ENCODE measurements around the gene GLG1.
"Not testable (repeated sequence)": the region's sequence is repeated elsewhere in the genome, so short reads cannot be mapped to it uniquely, and the experiment has no call there.

GLG1 gene

DNA sequence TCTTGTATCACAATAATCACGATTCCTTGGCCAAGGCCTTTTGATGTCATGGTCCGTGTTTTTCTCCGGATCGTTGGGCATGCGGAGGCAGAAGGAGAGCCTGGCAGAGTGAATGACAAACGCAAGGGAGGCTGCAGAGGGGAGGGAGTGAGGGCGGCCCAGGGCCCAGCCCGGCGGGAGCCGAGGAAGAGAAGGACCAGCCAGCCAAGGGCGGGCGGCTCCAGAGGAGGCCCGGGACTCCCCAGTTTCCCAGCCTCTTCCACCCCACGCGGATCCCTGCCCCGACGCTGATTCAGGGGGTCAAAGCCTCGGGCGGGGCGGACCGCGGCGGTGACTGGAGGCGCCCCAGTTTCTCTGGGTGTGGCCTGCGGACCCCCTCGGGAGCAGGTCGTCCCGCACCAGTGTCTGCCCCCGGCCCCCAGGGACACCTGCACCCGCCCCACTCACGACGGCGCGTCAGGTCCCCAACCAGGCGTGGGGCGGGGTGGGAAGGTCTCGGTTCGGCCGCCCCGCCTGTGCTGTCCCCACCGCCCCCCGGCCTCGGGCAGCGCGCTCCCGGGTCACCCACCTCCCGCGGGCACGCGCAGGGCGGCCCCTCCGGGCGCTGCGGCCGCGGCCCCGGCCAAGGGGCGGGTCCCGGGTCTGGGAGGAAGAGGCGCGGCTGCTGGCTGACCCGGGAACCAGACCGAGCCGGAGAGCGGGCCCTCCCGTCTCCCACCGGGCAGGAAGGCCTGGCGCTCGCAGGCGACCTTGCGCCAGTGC lies 200.1 kb downstream of the GLG1 start:
- not testable (repeated sequence) for H3K36me3 Mint-ChIP-seq (ENCODE audit: low read depth); H3K9me3 Mint-ChIP-seq; H3K4me1 Mint-ChIP-seq (ENCODE audit: low read depth); H3K27ac Mint-ChIP-seq; H3K4me3 Mint-ChIP-seq; H3K27me3 Mint-ChIP-seq (ENCODE audit: low read depth)

DNA sequence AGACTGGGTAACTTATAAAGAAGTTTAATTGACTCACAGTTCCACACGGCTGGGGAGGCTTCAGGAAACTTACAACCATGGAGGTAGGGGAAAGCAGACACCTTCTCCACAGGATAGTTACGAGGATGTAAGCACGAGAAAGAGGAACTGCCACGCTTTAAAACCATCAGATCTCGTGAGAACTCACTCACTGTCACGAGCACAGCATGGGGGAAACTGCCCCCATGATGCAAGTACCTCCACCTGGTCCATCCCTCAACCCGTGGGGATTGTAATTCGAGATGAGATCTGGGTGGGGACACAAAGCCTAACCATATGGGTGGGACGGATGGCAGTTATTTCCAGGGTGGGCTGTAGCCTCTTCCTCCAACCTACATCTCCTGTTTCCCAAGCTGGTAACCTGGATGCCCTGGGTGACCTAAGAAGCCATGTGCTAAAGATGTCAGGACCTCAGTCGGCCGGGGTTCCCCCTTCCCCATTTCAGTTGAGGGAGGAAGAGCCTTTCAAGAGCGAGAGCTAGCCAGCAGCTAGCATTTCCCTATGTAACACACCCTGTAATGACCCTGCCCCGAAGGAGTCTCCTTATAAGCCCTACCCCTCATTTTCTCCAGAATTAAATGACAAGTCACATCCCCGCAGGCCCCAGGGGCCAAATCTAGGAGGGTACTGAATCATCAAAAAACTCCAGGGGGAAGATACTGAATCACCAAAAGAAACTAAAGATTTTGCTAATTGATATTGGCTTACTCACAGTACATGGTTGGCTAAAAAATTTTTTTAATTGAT lies 202.6 kb downstream of the GLG1 start:
- not testable (repeated sequence) for H3K27ac Mint-ChIP-seq; H3K4me1 Mint-ChIP-seq (ENCODE audit: low read depth)

DNA sequence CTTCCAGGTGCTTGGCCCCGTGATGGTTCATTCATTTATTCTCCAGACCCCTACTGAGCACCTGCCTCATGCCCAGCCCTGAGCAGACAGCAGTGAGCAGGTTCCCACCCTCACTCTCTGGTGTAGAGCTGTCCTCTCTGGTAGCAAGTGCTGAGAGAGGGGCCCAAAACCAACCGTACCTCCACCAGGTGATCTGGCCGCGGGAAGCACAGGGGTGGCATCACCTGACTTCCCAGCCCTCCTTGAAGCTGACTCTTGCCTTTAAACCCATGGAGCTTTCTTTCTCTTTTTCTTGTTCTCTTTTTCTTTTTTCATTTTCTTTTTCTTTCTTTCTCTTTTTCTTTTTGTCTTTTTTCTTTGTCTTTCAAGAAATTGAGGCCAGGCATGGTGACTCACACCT lies 206.7 kb downstream of the GLG1 start:
- H3K9me3 Mint-ChIP-seq; H3K4me3 Mint-ChIP-seq; H3K27ac Mint-ChIP-seq; H3K36me3 Mint-ChIP-seq (ENCODE audit: low read depth); H3K4me1 Mint-ChIP-seq (ENCODE audit: low read depth); H3K27me3 Mint-ChIP-seq (ENCODE audit: low read depth): not testable (repeated sequence)

More for the DNA sequence above, 202.6 kb downstream of the GLG1 start:
- not testable (repeated sequence) for H3K36me3 Mint-ChIP-seq (ENCODE audit: low read depth); H3K27me3 Mint-ChIP-seq (ENCODE audit: low read depth); H3K9me3 Mint-ChIP-seq; H3K4me3 Mint-ChIP-seq

DNA sequence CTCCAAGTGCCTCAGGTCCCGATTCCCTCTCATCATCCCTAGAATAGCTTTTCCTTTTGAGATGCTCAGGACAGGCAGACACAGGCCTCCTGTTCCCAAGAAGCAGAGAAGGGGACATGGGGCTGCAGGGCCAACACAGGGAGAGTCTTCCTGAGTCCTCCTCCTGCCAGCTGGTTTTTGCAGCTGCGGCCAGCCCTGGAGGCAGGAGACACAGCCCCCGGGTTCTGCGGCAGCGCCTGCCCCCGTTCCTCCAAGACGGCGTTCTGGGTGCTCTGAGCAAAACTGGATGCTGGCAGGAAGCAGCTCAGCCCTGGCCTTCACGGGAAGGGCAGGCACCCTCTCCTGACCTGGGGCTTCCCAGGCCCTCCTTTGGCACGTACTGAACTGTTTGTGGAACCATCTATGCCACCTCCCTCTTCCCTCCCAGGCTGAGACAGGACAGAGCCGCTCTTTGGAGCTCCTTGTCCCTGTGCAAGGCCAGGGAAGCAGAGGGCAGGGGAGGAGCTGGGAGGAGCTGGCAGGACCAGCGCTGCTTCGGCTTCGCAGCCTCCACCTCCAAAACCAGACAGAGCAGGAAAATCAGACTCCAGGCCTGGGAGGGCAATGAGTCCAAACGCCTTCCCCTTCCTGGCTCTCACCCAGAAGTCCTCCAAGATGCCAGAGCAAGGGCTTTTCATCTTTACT lies 208.6 kb downstream of the GLG1 start:
- H3K36me3 Mint-ChIP-seq (ENCODE audit: low read depth); H3K27ac Mint-ChIP-seq; H3K4me3 Mint-ChIP-seq; H3K9me3 Mint-ChIP-seq; H3K27me3 Mint-ChIP-seq (ENCODE audit: low read depth); H3K4me1 Mint-ChIP-seq (ENCODE audit: low read depth): not testable (repeated sequence)

All from T-helper 1 cell treated with Interleukin-12 subunit alpha and Interleukin-12 subunit beta and Interleukin-4 antibody, amounts not matched to agents 30 μg/mL and 1 μg/mL, for 36 hours (primary cell).